Subcutaneous abdominal adipose tissue (tissue), 5 donors: ENCODE measurements around the gene BTG2.

Experiments
- H3K27ac ChIP-seq: one replicate; pipeline ENCODE4 v1.7.0; 2013; ENCODE audit warnings: low read depth, mild to moderate bottlenecking, inconsistent platforms, low read length, moderate library complexity
- H3K27me3 ChIP-seq, 5 donors: one replicate each; pipeline ENCODE4 v1.7.0; 2013; ENCODE audit warnings: low read length in 5 of 5, inconsistent platforms in 1 of 5; ENCODE audit not compliant: control insufficient read depth in 5 of 5, insufficient read depth in 4 of 5
- H3K36me3 ChIP-seq, 5 donors: one replicate each; pipeline ENCODE4 v1.7.0; 2013; ENCODE audit warnings: low read length in 5 of 5; ENCODE audit not compliant: control insufficient read depth in 5 of 5, insufficient read depth in 5 of 5
- H3K4me1 ChIP-seq, 5 donors: one replicate each; pipeline ENCODE4 v1.7.0; 2013; ENCODE audit warnings: low read length in 5 of 5, mild to moderate bottlenecking in 3 of 5, moderate library complexity in 1 of 5; ENCODE audit not compliant: control insufficient read depth in 5 of 5, insufficient read depth in 5 of 5
- H3K4me3 ChIP-seq, 5 donors: one replicate each; pipeline ENCODE4 v1.7.0; 2013; ENCODE audit warnings: low read length in 5 of 5, low read depth in 1 of 5
- H3K9ac ChIP-seq, 5 donors: one replicate each; pipeline ENCODE4 v1.7.0; 2013; ENCODE audit warnings: low read length in 5 of 5, mild to moderate bottlenecking in 4 of 5, moderate library complexity in 3 of 5
- H3K9me3 ChIP-seq, 5 donors: one replicate each; pipeline ENCODE4 v1.7.0; 2013; ENCODE audit warnings: low read length in 5 of 5; ENCODE audit not compliant: control insufficient read depth in 5 of 5
- donor health status: healthy.
- donor health status: healthy.
- donor health status: healthy.
- donor health status: healthy.
- donor health status: healthy.

Gene BTG2

GRCh38 chr1:203275656-203276272 is 29.6 kb upstream of the BTG2 start:
- no peaks in the 10 kb centered on the region for H3K36me3 ChIP-seq
- H3K9me3 ChIP-seq = no peaks in the 10 kb centered on the region
- peaks cover 19 to 66% (median 56%) of the 10 kb centered on the region in 5 donors for H3K4me1 ChIP-seq
- H3K27ac ChIP-seq = no peak overlapping the region
- H3K4me3 ChIP-seq = no peak overlapping the region
- no peak overlapping the region for H3K9ac ChIP-seq
- H3K27me3 ChIP-seq = no peaks in the 10 kb centered on the region

GRCh38 chr1:203276408-203276807 is 28.9 kb upstream of the BTG2 start:
- no peak overlapping the region for H3K4me3 ChIP-seq
- no peak overlapping the region for H3K9ac ChIP-seq
- H3K36me3 ChIP-seq = no peaks in the 10 kb centered on the region
- no peaks in the 10 kb centered on the region for H3K9me3 ChIP-seq
- no peaks in the 10 kb centered on the region for H3K27me3 ChIP-seq
- peaks cover 19 to 60% (median 56%) of the 10 kb centered on the region in 5 donors for H3K4me1 ChIP-seq
- peak overlapping the region; percentile 72 for H3K27ac ChIP-seq

GRCh38 chr1:203276916-203277545 is 28.3 kb upstream of the BTG2 start:
- Histone ChIP-seq H3K9me3 (no peaks in the 10 kb centered on the region), H3K4me1 (peaks cover 19 to 60% (median 56%) of the 10 kb centered on the region in 5 donors), H3K36me3 (no peaks in the 10 kb centered on the region), H3K9ac (peak overlapping the region in 2 of 5 donors; percentile 38 to 44), H3K4me3 (no peak overlapping the region), H3K27me3 (no peaks in the 10 kb centered on the region), H3K27ac (peak overlapping the region; percentile 72)

GRCh38 chr1:203278082-203278884 is 27.0 kb upstream of the BTG2 start:
- peak overlapping the region in 4 of 5 donors; percentile 24 to 51 (median 48) for H3K4me3 ChIP-seq
- H3K36me3 ChIP-seq = no peaks in the 10 kb centered on the region
- no peaks in the 10 kb centered on the region for H3K9me3 ChIP-seq
- peak overlapping the region in 4 of 5 donors; percentile 21 to 68 (median 50) for H3K9ac ChIP-seq
- H3K27me3 ChIP-seq = no peaks in the 10 kb centered on the region
- H3K4me1 ChIP-seq = peaks cover 23 to 58% (median 46%) of the 10 kb centered on the region in 5 donors
- H3K27ac ChIP-seq = peak overlapping the region; percentile 72

GRCh38 chr1:203278885-203279406 is 26.4 kb upstream of the BTG2 start:
- no peaks in the 10 kb centered on the region for H3K9me3 ChIP-seq
- H3K27ac ChIP-seq = peak overlapping the region; percentile 72
- H3K4me3 ChIP-seq = peak overlapping the region; percentile 24 to 51 (median 34)
- peak overlapping the region in 4 of 5 donors; percentile 21 to 68 (median 50) for H3K9ac ChIP-seq
- H3K36me3 ChIP-seq = no peaks in the 10 kb centered on the region
- H3K4me1 ChIP-seq = peaks cover 23 to 51% (median 39%) of the 10 kb centered on the region in 5 donors
- H3K27me3 ChIP-seq = no peaks in the 10 kb centered on the region

- no peaks in the 10 kb centered on the region for H3K9me3 ChIP-seq
- no peak overlapping the region for H3K27ac ChIP-seq
- no peaks in the 10 kb centered on the region for H3K36me3 ChIP-seq
- H3K9ac ChIP-seq = no peak overlapping the region
- H3K4me3 ChIP-seq = no peak overlapping the region
- peaks cover 17 to 45% (median 33%) of the 10 kb centered on the region in 5 donors for H3K4me1 ChIP-seq
- H3K27me3 ChIP-seq = no peaks in the 10 kb centered on the region
Measured at GRCh38 chr1:203280061-203280460, 25.3 kb upstream of the BTG2 start.

- no peak overlapping the region for H3K27ac ChIP-seq
- H3K4me1 ChIP-seq = peaks cover 17 to 47% (median 31%) of the 10 kb centered on the region in 5 donors
- no peaks in the 10 kb centered on the region for H3K36me3 ChIP-seq
- no peak overlapping the region for H3K4me3 ChIP-seq
- no peaks in the 10 kb centered on the region for H3K27me3 ChIP-seq
- H3K9ac ChIP-seq = no peak overlapping the region
- H3K9me3 ChIP-seq = no peaks in the 10 kb centered on the region
Measured at GRCh38 chr1:203281033-203281432, 24.3 kb upstream of the BTG2 start.

- H3K4me3 ChIP-seq = no peak overlapping the region
Measured at GRCh38 chr1:203281851-203282661, 23.3 kb upstream of the BTG2 start.

GRCh38 chr1:203282720-203283542 is 22.4 kb upstream of the BTG2 start:
- H3K27me3 ChIP-seq = peaks cover 0 to 4% (median 0%) of the 10 kb centered on the region in 5 donors
- no peak overlapping the region for H3K9ac ChIP-seq
- H3K36me3 ChIP-seq = no peaks in the 10 kb centered on the region
- no peaks in the 10 kb centered on the region for H3K9me3 ChIP-seq
- H3K4me1 ChIP-seq = peaks cover 29 to 53% (median 38%) of the 10 kb centered on the region in 5 donors
- H3K27ac ChIP-seq = no peak overlapping the region
- H3K4me3 ChIP-seq = no peak overlapping the region

More at GRCh38 chr1:203281851-203282661, 23.3 kb upstream of the BTG2 start:
- peak overlapping the region in 2 of 5 donors; percentile 8 to 56 for H3K9ac ChIP-seq
- no peak overlapping the region for H3K27ac ChIP-seq
- H3K9me3 ChIP-seq = no peaks in the 10 kb centered on the region
- H3K27me3 ChIP-seq = peaks cover 0 to 4% (median 0%) of the 10 kb centered on the region in 5 donors
- no peaks in the 10 kb centered on the region for H3K36me3 ChIP-seq
- peaks cover 27 to 53% (median 38%) of the 10 kb centered on the region in 5 donors for H3K4me1 ChIP-seq
